ENCODE data around the gene NEUROG1. TPM values are rescaled to one million over a fixed set of nuclear protein-coding genes. Genes with fewer than 3 reads are reported as not detected.
A peak's percentile ranks its signal among the peaks of the same experiment; 100 is the strongest.

The NEUROG1 gene
- total and polyA plus RNA-seq, 2 of the 13 experiments (the other 11 are each of a cell fraction or from before 2014, with no cell fraction given), result not detected

GRCh38 chr5:135488727-135489465, 46.9 kb downstream of the NEUROG1 start:
- Histone ChIP-seq H3K36me3 (replicated peaks in 1 of 2; ENCODE audit: control insufficient read depth in 1 of 2, insufficient read depth in 2 of 2, low read length in 2 of 2) (no peaks in the 10 kb centered on the region), H3K4me1 (ENCODE audit: insufficient read depth, low read length) (peaks cover 88% of the 10 kb centered on the region), H3K4me3 (replicated peaks in 1 of 3; ENCODE audit: insufficient read depth in 1 of 3, low read depth in 2 of 3, low read length in 3 of 3) (peak overlapping the region; percentile 31 to 69 (median 49)), H4K20me1 (ENCODE audit: insufficient read depth, low read length) (no peaks in the 10 kb centered on the region), H3K4me2 (ENCODE audit: low read depth, low read length) (peak overlapping the region; percentile 81), H3K27me3 (ENCODE audit: control insufficient read depth in 1 of 2, insufficient read depth in 2 of 2, low read length in 2 of 2) (peaks cover 0 to 24% of the 10 kb centered on the region in 2 experiments; a peak in 3 of 5 replicates), H2AFZ (ENCODE audit: low read length) (no peak overlapping the region), H3K9me3 (ENCODE audit: low read length) (no peaks in the 10 kb centered on the region), H3K9ac (ENCODE audit: insufficient read depth, low read depth, low read length) (no peak overlapping the region), H3K27ac (ENCODE audit: extremely low read length, insufficient read depth, low read length) (peak overlapping the region; percentile 87), H3K79me2 (ENCODE audit: insufficient read depth, low read length) (no peaks in the 10 kb centered on the region)
- CTCF ChIA-PET (ENCODE audit: low intra/inter-chr PET ratio, low total read pairs), result interaction anchor here (0.6 kb wide), 1 partner anchor 23 kb away, joined by 3 read pairs; no protein-coding TSS in a partner anchor
- POLR2A ChIA-PET, result no interaction called here
- in situ Hi-C loops (cut with HindIII; ENCODE audit: extremely low pct_ligation_motif_present, low pct_unique_long_range_greater_than_20kb) (no loop called here), intact Hi-C loops (cut with micrococcal nuclease; ENCODE audit: unreplicated experiment) (no loop called here)
- ATAC-seq (peak; percentile 76), FAIRE-seq (peak; percentile 81), DNase-seq (ENCODE audit: low spot score) (peak; percentile 81)
- no TSS peak for BruUV-seq (replicated peaks)
- WGBS (ENCODE audit: low lambda C conversion rate), result 0% methylated on average over 15 of the region's 44 CpGs
- TF ChIP-seq AGO1 (IDR thresholded peaks at IDR 0.05; ENCODE audit: low read depth, low read length, poor library complexity, severe bottlenecking), result peak; percentile 13
- TF ChIP-seq THRA (CRISPR knock-in tag; IDR thresholded peaks at IDR 0.05; ENCODE audit: borderline replicate concordance), result 0 out of 2 replicates have a peak, but pooled peaks have one; percentile 15
- no peak for TF ChIP-seq ZHX1 (CRISPR knock-in tag; IDR thresholded peaks at IDR 0.05; ENCODE audit: low read depth)
- no peak for TF ChIP-seq ZNF550 (CRISPR knock-in tag; IDR thresholded peaks at IDR 0.05; ENCODE audit: borderline replicate concordance)
- TF ChIP-seq EP300 (IDR thresholded peaks at IDR 0.05; ENCODE audit: low read depth in 2 of 2, low read length in 2 of 2), result peak in 1 of 2 experiments; percentile 76; a peak in 1 of 4 replicates
- no peak for TF ChIP-seq EP300 (CRISPR knock-in tag; IDR thresholded peaks at IDR 0.05; ENCODE audit: borderline replicate concordance)
- TF ChIP-seq HNRNPUL1 (IDR thresholded peaks at IDR 0.05; ENCODE audit: low read depth, low read length), result no peak
- TF ChIP-seq ZNF407 (CRISPR knock-in tag; IDR thresholded peaks at IDR 0.05; ENCODE audit: not compliant biosample characterization), result no peak
